Activated CD4-positive, alpha-beta T cell treated with anti-CD3 and anti-CD28 coated beads, Interleukin-2, amount 50 U/mL, for 4 hours (primary cell): Measurements from ENCODE around the gene LRRC3.

ENCODE experiments used
- DNase-seq, 2 experiments: peaks; one replicate each; pipeline ENCODE4 v3.0.0-alpha.2; 2020

Gene LRRC3

GRCh38 chr21:44459712-44460440 is 4.6 kb downstream of the LRRC3 start:
- DNase-seq = no peak

- DNase-seq = no peak
Measured at GRCh38 chr21:44460441-44460755, 5.1 kb downstream of the LRRC3 start.

DNA sequence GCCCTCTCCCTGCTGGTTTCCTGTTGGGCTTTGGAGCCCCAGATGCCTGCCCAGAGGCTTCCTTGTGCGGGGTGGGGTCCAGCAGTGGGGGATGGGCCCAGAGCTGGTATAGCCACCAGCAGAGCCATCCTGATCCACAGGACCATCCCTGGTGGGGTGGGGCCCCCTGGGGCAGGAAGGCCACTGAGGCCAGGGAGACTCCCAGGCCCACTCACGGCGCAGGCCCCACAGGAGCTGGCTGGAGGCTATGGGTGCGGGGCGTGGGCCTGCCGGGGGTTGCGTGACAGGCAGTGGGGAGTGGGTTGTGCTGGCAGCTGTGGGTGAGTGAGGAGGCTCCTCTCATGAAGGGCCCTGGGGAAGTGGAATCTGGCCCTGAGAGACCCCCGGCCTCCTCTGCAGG is 5.7 kb downstream of the LRRC3 start:
- DNase-seq = no peak

DNA sequence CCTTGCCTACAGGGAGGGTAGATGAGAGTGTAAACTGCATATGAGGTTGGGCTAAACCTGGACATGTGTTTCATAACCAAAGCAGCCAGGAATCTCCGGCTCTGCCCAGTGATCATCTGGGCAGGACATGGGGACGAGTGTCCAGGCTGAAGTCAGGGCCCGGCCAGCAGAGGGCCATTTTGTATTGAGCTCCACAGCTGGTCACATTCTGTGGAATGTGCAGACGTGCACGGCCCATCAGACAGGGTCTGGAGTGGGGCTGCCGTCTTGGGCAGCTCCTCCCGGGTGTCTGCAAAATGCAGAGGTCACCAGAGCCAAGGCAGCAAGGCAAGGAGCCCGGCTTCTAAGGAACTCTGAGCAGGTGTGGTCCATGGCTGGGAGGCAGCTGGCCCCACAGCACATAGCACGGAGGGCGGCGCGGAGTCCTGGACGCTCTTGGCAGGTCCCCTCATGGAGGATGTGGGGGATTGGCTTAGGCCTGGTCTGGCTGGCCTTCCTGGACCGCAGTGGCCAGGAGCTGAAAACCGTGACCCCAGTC is 6.2 kb downstream of the LRRC3 start:
- DNase-seq = no peak

DNA sequence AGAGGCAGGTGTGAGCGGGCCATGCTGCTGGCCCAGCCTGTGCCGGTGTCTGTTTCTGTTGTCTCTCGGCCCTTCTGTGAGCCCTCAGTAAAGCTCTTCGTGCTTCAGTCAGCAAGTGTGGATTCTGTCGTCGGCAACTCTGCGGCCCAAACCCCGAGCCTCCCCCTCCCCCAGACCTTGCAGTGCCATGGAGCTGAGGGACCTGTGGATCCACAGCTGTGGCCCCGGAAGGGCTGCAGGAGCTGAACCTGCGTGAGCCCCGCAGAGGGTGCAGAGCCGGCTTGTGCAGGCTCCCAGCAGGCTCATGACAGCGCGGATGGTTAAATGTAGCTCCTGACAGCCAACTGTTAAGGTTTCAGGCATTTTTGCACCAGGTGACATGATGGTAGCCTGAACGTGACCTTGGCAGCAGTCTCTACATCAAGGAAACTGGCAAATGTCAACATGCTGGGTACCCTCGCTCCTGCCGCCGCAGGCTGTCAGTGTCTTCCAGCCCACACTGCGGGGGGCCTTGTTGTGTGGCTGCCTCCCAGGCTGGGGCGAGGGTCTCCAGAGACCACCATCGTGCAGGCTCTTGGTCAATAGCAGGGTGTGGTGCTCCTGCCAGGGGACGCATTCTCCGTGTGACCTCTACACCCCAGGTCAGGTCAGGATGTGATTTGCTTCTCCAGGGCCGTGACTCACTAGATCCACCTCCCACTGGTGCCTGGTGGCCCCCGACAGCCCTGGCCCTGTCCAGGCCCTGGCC is 7.0 kb downstream of the LRRC3 start:
- DNase-seq = no peak

DNA sequence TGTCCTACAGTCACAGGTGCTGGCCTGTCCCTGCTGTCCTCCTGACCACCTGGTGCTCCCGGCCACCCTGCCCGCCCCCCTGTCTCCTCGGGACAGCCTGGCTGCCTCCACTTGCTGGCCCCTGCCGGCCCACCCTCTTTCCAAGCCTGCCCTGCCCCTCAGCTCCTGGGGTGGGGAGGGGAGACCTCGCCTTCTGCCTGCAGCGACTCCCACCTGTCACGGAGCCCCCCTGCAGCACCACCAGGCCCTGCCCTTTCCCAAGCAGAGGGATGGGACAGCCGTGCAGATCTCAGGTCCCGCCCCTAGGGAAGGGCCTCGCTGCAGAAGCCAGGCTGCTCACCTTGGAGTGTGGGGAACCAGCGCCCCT is 7.5 kb downstream of the LRRC3 start:
- no peak for DNase-seq

DNA sequence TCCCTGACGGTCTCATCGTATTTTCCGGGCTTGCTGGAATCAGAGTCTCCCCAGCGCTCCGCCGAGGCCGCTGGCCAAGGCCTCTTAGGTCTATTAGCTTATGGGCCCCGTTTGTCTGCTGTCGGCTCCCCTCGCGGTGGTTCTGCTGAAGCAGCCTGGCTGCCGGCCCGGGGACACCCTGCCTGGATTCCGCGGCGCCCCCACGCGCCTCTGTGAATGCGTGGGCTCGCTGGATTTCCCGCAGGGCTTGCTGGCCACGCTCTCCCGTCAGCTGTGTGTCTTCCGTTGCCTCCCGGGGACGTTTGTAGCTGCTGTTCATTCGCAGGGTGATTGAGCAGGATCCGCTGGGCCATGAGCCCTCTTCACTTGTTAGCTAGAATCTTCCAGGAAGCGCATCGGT is 8.4 kb downstream of the LRRC3 start:
- no peak for DNase-seq

GRCh38 chr21:44464351-44464750 is 9.0 kb downstream of the LRRC3 start:
- no peak for DNase-seq

- no peak for DNase-seq
Measured at GRCh38 chr21:44466351-44466954, 11.1 kb downstream of the LRRC3 start.

- no peak for DNase-seq
Measured at GRCh38 chr21:44466996-44467858, 11.9 kb downstream of the LRRC3 start.

DNA sequence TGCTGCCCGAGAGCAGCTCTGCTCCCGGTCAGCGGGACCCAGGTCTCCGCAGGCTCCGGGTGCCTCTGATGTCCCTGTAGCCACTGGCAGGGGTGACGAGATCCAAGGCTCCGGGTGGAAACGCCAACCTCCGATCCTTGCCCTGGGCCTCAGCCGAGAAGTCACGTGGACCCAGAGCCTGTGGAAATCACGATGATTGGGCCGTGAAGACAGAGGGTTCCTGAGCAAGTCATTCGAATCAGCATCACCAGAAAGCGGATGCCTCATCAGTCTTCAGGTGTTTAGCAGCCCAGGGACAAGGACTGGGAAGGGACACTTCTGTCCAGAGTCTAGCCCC is 12.5 kb downstream of the LRRC3 start:
- no peak for DNase-seq

- DNase-seq = no peak
Measured at GRCh38 chr21:44471341-44471740, 16.0 kb downstream of the LRRC3 start.

- DNase-seq = no peak
Measured at GRCh38 chr21:44471996-44472395, 16.7 kb downstream of the LRRC3 start.

GRCh38 chr21:44473915-44474555 is 18.7 kb downstream of the LRRC3 start:
- DNase-seq = no peak

GRCh38 chr21:44475266-44475845 is 20.0 kb downstream of the LRRC3 start:
- DNase-seq = no peak

GRCh38 chr21:44477131-44477530 is 21.8 kb downstream of the LRRC3 start:
- DNase-seq = no peak

- no peak for DNase-seq
Measured at GRCh38 chr21:44477712-44478111, 22.4 kb downstream of the LRRC3 start.

DNA sequence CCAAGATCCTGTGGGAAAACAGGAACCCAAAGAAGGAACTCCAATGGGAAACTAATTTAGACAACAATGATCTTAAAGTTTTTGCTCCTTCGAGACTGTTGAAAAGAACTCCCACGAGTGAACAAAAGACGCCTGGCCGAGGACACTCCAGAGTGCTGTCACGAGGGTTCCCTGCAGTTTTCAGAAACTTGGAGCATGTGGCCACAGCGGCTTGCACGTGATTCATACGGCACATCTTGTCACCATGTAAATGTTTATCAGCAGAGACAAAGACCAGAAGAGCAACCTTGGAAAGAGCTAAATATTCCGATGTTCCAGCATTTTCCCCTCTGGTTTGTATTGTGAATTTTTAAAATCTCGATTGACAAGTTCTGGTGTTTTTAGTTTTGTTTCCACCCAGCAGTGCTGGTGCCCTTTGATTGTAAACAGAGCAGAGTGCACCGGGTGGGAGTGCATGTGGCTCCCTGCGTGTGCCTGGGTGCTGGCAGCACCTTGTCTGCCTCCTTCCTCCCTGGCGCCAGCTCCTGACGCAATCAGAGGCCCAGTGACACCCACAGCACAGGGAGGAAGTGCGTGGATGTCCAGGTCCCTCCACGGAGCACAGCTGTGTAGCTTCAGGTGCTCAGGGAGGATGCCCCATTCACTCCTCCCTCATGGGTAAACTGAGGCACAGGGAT is 23.0 kb downstream of the LRRC3 start:
- DNase-seq = no peak

GRCh38 chr21:44478801-44479167 is 23.5 kb downstream of the LRRC3 start:
- no peak for DNase-seq

DNA sequence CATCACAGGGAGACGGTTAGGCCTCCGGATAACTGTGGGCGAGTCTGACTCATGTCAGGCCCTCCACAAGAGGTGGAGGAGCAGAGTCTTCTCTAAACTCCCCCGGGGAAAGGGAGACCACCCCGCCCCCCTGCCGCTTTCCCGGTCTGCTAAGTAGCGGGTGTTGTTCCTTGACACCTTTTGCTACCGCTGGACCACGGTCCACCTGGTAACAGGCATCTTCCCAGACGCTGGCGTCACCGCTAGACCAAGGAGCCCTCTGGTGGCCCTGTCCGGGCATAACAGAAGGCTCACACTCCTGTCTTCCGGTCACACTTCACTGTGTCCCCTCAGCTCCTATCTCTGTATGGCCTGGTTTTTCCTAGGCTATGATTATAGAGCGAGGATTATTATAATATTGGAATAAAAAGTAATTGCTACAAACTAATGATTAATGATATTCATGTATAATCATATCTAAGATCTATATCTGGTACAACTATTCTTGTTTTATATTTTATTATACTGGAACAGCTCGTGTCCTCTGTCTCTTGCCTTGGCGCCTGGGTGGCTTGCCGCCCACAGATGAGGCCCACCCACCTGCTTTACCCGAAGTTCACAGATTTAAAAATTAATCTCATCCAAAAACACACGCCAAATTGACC is 24.4 kb downstream of the LRRC3 start:
- peak; percentile 25 to 32 for DNase-seq
